Kidney (tissue), 14 donors: ENCODE measurements around the gene RAB6D. TPM values are rescaled to one million over a fixed set of nuclear protein-coding genes. Genes with fewer than 3 reads are reported as not detected.
A peak's percentile ranks its signal among the peaks of the same experiment; 100 is the strongest.
"Not testable (repeated sequence)": the region's sequence is repeated elsewhere in the genome, so short reads cannot be mapped to it uniquely, and the experiment has no call there.

Experiments
- DNase-seq, 5 donors: peaks; one replicate each; pipeline ENCODE4 v3.0.0-alpha.2; 2013 to 2020
- FAIRE-seq: peaks from 2 replicates; lab custom pipeline; 2012; peaks lifted over from hg19 to GRCh38; lab: Jason Lieb, UNC
- H3K27ac ChIP-seq, 2 donors: one replicate each; pipeline ENCODE4 v1.7.0; 2013; ENCODE audit warnings: low read depth in 2 of 2, low read length in 2 of 2, inconsistent platforms in 1 of 2
- H3K27me3 ChIP-seq: one replicate; pipeline ENCODE4 v1.7.1; 2013; ENCODE audit warnings: low read length, inconsistent platforms; ENCODE audit not compliant: control insufficient read depth, insufficient read depth
- H3K36me3 ChIP-seq, 3 donors: one replicate each; pipeline versions ENCODE4 v1.7.0 to v1.7.1; 2013; ENCODE audit warnings: low read length in 3 of 3, control low read depth in 1 of 3, inconsistent platforms in 1 of 3; ENCODE audit not compliant: insufficient read depth in 3 of 3, control insufficient read depth in 2 of 3
- H3K4me1 ChIP-seq, 3 donors: one replicate each; pipeline versions ENCODE4 v1.7.0 to v1.7.1; 2013; ENCODE audit warnings: low read length in 3 of 3, inconsistent platforms in 1 of 3, low read depth in 1 of 3; ENCODE audit not compliant: control insufficient read depth in 2 of 3, insufficient read depth in 2 of 3
- H3K4me3 ChIP-seq, 3 donors: one replicate each; pipeline versions ENCODE4 v1.7.0 to v1.8.1; 2013; ENCODE audit warnings: low read length in 3 of 3, control low read depth in 1 of 3, inconsistent platforms in 1 of 3
- H3K9ac ChIP-seq, 3 donors: one replicate each; pipeline versions ENCODE4 v1.7.0 to v1.7.1; 2013; ENCODE audit warnings: low read length in 3 of 3, control low read depth in 1 of 3, inconsistent platforms in 1 of 3
- H3K9me3 ChIP-seq, 3 donors: one replicate each; pipeline versions ENCODE4 v1.7.0 to v1.7.1; 2013; ENCODE audit warnings: low read length in 3 of 3, control low read depth in 1 of 3, inconsistent platforms in 1 of 3; ENCODE audit not compliant: control insufficient read depth in 2 of 3, insufficient read depth in 1 of 3
- CTCF ChIP-seq: IDR thresholded peaks from 3 replicates; pipeline ENCODE4 v1.5.1; 2012; ENCODE audit warnings: mild to moderate bottlenecking, moderate library complexity, borderline replicate concordance; ENCODE audit not compliant: insufficient read depth; ENCODE audit errors: extremely low read depth
- intact Hi-C: fragments of 100-400 bp; cut with DNase I; formaldehyde crosslinking; loops from one replicate; pipeline ENCODE4 v1.11.1; 2022
- polyA plus RNA-seq: library from polyadenylated mRNA; stranded (reverse); fragments of 350-450 nt; fragmentation: Illumina TruSeq; extraction: RNeasy Lipid Tissue Mini Kit (QIAGEN cat#74804); gene quantifications from one replicate; pipeline ENCODE4 v1.2.3, GENCODE V29; 2014; ENCODE audit warnings: low read depth, low replicate concordance; ENCODE audit not compliant: insufficient read depth
- total RNA-seq: library from RNA; stranded (reverse); fragmentation: NEBNext Ultra II Directional; extraction: Animal tissue kit (Norgen Biotek cat#: 25700); gene quantifications from one replicate; pipeline ENCODE4 v1.2.1, GENCODE V29; 2021
- donor health status: control.
- donor health status: control.
- donor health status: control.
- donor health status: control.
- donor health status: control.
- donor health status: DM: yes; HTN: yes; CAD: no.
- donor health status: Normal renal cell carcinoma (clear cell type).

The RAB6D gene
- total and polyA plus RNA-seq, 2 donors from 2014 or later, result 0.16 to 0.24 TPM

DNA sequence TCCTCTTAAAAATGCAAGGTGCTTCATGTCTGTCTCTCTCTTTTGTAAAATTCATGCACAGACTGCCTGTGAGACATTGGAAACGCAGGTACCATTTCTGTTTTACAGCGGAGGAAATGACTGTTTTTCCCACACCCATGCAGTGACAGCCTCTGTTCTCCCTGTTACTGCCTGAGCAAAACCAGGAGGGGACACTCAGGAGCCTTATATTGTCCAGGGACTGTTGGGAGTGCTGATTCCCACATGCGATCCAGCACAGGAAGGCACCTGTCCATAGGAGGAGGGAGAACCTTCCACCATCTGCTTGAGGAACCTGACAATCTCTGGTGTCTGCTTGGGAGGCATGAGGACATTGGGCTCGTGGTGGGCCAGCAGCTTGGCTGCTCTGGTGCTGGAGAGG lies 36.9 kb upstream of the RAB6D start:
- DNase-seq (no peak), FAIRE-seq (no peak)
- no peak overlapping the region for H3K9ac ChIP-seq
- no peaks in the 10 kb centered on the region for H3K27me3 ChIP-seq
- H3K27ac ChIP-seq, result no peak overlapping the region
- H3K4me1 ChIP-seq, result no peaks in the 10 kb centered on the region
- no peak overlapping the region for H3K4me3 ChIP-seq
- intact Hi-C loops, result no loop called here
- H3K9me3 ChIP-seq, result no peaks in the 10 kb centered on the region
- TF ChIP-seq CTCF, result no peak
- H3K36me3 ChIP-seq, result no peaks in the 10 kb centered on the region

GRCh38 chr2:131400441-131400840 lies 36.5 kb upstream of the RAB6D start:
- H3K4me3 ChIP-seq, H3K9ac ChIP-seq, intact Hi-C loops, H3K27ac ChIP-seq, H3K36me3 ChIP-seq, H3K9me3 ChIP-seq, DNase-seq, H3K4me1 ChIP-seq, H3K27me3 ChIP-seq, FAIRE-seq: not testable (repeated sequence)

DNA sequence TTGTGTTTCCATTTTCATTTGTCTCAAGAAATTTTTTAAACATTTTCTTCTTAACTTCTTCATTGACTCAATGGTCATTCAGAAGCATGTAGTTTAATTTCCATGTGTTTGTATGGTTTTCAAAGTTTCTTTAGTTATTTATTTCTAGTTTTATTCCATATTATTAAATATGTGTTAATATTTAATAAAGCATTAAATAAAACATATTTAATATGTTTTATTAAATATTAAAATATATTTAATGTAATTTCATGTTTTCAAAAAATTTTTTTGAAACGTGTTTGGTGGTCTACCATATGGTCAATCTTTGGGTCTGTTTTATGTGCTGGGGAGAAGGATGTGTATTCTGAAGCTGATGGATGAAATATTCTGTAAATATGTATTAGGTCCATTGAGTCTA lies 32.2 kb upstream of the RAB6D start:
- H3K27me3 ChIP-seq, intact Hi-C loops, H3K9me3 ChIP-seq, H3K9ac ChIP-seq, H3K36me3 ChIP-seq, DNase-seq, H3K4me1 ChIP-seq, H3K4me3 ChIP-seq, H3K27ac ChIP-seq: not testable (repeated sequence)
- FAIRE-seq, result peak; percentile 29

- H3K27me3 ChIP-seq, H3K9me3 ChIP-seq, H3K27ac ChIP-seq, H3K4me1 ChIP-seq, FAIRE-seq, intact Hi-C loops, H3K9ac ChIP-seq, H3K4me3 ChIP-seq, H3K36me3 ChIP-seq: not testable (repeated sequence)
- peak in 3 of 5 donors; percentile 24 to 35 (median 33) for DNase-seq
Measured at GRCh38 chr2:131395024-131395645, 31.2 kb upstream of the RAB6D start.

- intact Hi-C loops, result no loop called here
- TF ChIP-seq CTCF, result no peak
Measured at GRCh38 chr2:131394147-131394931, 30.4 kb upstream of the RAB6D start.

GRCh38 chr2:131391953-131392352 lies 28.0 kb upstream of the RAB6D start:
- H3K9me3 ChIP-seq, H3K4me1 ChIP-seq, H3K36me3 ChIP-seq, H3K9ac ChIP-seq, DNase-seq, H3K27me3 ChIP-seq, intact Hi-C loops, H3K4me3 ChIP-seq, H3K27ac ChIP-seq, FAIRE-seq: not testable (repeated sequence)

More at GRCh38 chr2:131394147-131394931, 30.4 kb upstream of the RAB6D start:
- no peaks in the 10 kb centered on the region for H3K4me1 ChIP-seq
- H3K4me3 ChIP-seq, result no peak overlapping the region
- no peak overlapping the region for H3K9ac ChIP-seq
- peak; percentile 58 to 68 (median 60) for DNase-seq
- FAIRE-seq, result no peak
- no peaks in the 10 kb centered on the region for H3K9me3 ChIP-seq
- no peaks in the 10 kb centered on the region for H3K27me3 ChIP-seq
- no peak overlapping the region for H3K27ac ChIP-seq
- no peaks in the 10 kb centered on the region for H3K36me3 ChIP-seq
